Stimulated activated naive B cell treated with anti-CD40 and anti-IgM and Interleukin-4, amounts not matched to agents 10 μg/mL and 1 μg/mL and 100 μg/mL, for 72 hours (primary cell): ENCODE data around the gene GYPB.
"Not testable (repeated sequence)": the region's sequence is repeated elsewhere in the genome, so short reads cannot be mapped to it uniquely, and the experiment has no call there.

ENCODE experiments used
- ATAC-seq, 2 donors: fragments of 150-1000 bp; cut with Tn5 transposase; replicated peaks; 2 replicates each; pipeline ENCODE4 v1.10.0; 2021; ENCODE audit warnings: moderate library complexity in 1 of 2
- DNase-seq: peaks from one replicate; pipeline ENCODE4 v3.0.0; 2021
- H3K27ac Mint-ChIP-seq: one replicate; pipeline ENCODE4 v1.8.0; 2022; ENCODE audit warnings: mild to moderate bottlenecking, mixed read lengths
- H3K27me3 Mint-ChIP-seq, 2 donors: one replicate each; pipeline ENCODE4 v1.8.0; 2022; ENCODE audit warnings: mixed read lengths in 2 of 2
- H3K36me3 Mint-ChIP-seq, 2 donors: one replicate each; pipeline ENCODE4 v1.8.0; 2022; ENCODE audit warnings: mixed read lengths in 2 of 2, mild to moderate bottlenecking in 1 of 2
- H3K4me1 Mint-ChIP-seq, 2 donors: one replicate each; pipeline ENCODE4 v1.8.0; 2022; ENCODE audit warnings: mixed read lengths in 2 of 2, mild to moderate bottlenecking in 1 of 2
- H3K4me3 Mint-ChIP-seq, 2 donors: one replicate each; pipeline ENCODE4 v1.8.0; 2022; ENCODE audit warnings: mild to moderate bottlenecking in 2 of 2, mixed read lengths in 2 of 2, moderate library complexity in 1 of 2
- H3K9me3 Mint-ChIP-seq, 2 donors: one replicate each; pipeline ENCODE4 v1.8.0; 2022; ENCODE audit warnings: mixed read lengths in 2 of 2, mild to moderate bottlenecking in 1 of 2

GYPB gene

GRCh38 chr4:144024399-144025053 is 5.3 kb upstream of the GYPB start:
- H3K4me3 Mint-ChIP-seq, H3K4me1 Mint-ChIP-seq, H3K27me3 Mint-ChIP-seq, H3K27ac Mint-ChIP-seq, H3K9me3 Mint-ChIP-seq, H3K36me3 Mint-ChIP-seq, DNase-seq, ATAC-seq: not testable (repeated sequence)

DNA sequence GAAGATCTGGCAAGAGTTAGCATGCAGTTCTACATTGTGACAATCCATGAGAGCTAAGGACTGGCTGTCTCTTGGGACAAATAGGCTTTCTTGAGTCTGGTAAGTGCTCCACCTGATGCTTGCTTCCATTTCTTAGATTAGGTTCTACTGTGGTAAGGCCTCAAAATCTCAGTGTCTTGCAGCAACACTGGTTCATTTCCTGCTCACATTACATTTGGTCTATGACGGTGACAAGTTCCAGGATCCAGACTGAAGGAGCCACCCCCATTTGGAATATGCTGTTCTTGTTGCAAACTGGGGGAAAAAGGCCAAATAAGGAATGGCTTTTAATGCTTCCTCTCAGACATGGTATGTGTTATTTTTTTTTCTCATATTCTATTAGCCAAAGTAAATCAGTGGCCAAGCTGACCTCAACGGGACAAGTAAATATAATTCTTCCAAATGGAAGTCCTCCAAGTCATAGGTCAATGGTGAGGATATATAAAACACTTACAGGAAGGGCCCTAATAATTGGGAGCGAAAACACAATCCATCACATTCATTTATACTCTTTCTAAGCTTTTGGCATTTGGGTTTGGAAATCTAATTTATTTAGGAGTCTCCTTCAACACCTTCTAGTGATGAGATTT is 3.7 kb upstream of the GYPB start:
- not testable (repeated sequence) for H3K36me3 Mint-ChIP-seq, H3K9me3 Mint-ChIP-seq

GRCh38 chr4:144021336-144021990 is 2.3 kb upstream of the GYPB start:
- not testable (repeated sequence) for H3K27ac Mint-ChIP-seq, H3K4me1 Mint-ChIP-seq, H3K36me3 Mint-ChIP-seq, H3K27me3 Mint-ChIP-seq, H3K4me3 Mint-ChIP-seq, DNase-seq, H3K9me3 Mint-ChIP-seq
- ATAC-seq = peak; percentile 82 to 83

More for the DNA sequence above, 3.7 kb upstream of the GYPB start:
- not testable (repeated sequence) for H3K4me1 Mint-ChIP-seq, H3K27ac Mint-ChIP-seq, H3K4me3 Mint-ChIP-seq, ATAC-seq, H3K27me3 Mint-ChIP-seq, DNase-seq

- DNase-seq, ATAC-seq, H3K36me3 Mint-ChIP-seq, H3K27ac Mint-ChIP-seq, H3K9me3 Mint-ChIP-seq, H3K27me3 Mint-ChIP-seq, H3K4me3 Mint-ChIP-seq, H3K4me1 Mint-ChIP-seq: not testable (repeated sequence)
Measured at GRCh38 chr4:144018223-144019000, 768 bp downstream of the GYPB start.

DNA sequence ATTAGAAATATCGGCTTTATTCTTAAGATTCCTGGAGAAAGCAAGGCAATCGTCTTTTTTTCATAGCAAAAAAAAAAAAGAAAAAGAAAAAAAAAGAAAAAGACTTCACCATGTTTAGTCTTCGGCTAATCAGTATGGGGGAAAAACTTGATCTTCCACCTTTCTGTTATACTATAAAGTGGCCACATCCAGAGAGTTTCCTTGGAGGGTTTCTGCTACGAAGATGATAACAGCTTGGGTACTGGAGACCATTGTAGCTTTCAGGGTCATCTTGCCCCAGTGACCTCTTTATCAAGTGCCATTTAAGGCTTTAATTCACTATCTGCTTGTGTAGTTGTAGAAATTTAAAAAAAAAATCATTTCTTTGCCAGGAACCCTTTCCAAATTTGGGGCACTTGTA is 1.9 kb downstream of the GYPB start:
- not testable (repeated sequence) for H3K36me3 Mint-ChIP-seq, ATAC-seq, H3K9me3 Mint-ChIP-seq, H3K4me3 Mint-ChIP-seq, H3K4me1 Mint-ChIP-seq, H3K27me3 Mint-ChIP-seq, H3K27ac Mint-ChIP-seq, DNase-seq

DNA sequence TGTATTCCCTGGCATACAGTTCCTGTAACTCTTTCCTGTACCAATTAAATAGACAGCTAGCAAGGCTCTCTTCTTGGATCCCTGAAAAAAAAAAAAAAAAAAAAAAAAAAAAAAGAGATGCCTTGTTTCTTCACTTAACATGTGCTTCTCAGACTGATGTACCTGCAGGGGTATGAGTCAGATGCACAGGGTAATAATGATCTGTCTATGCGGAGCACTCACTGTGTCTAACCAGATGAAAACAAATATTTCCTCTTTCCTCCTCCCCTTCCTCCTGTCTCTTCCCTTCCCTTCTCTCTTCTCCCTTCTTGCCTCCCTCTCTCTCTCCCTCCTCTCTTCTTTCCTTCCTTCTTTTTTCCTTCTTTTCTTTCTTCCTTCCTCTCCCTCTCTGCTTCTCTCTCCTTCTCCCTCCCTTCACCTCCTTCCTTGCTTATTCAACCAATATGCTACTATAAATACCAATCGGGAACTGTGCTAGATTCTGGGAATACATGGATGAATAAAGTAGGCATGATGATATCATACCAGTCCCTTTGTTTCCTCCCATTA is 3.0 kb downstream of the GYPB start:
- not testable (repeated sequence) for H3K27me3 Mint-ChIP-seq, H3K36me3 Mint-ChIP-seq, H3K4me3 Mint-ChIP-seq, DNase-seq, ATAC-seq, H3K27ac Mint-ChIP-seq, H3K9me3 Mint-ChIP-seq, H3K4me1 Mint-ChIP-seq

DNA sequence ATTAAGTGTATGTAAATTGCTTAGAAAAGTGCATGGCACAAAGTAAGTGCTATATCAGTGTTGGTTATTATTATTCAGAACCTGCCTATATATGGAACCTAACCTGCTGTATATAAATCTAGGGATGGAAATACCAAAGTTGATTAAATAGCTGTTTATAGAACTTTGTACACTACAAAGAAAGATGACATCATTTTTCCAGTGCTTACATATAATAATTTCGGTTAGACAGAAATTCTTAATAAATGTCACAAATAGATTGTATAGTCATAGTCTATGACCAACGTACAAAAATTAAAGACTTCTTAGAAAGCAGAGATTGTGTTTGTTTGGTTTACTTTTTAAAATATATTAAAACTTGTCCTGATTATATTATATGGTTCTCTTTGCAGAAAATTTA is 4.4 kb downstream of the GYPB start:
- Mint-ChIP-seq H3K36me3 (no peaks in the 10 kb centered on the region), H3K27ac (no peak overlapping the region), H3K4me3 (no peak overlapping the region), H3K4me1 (no peaks in the 10 kb centered on the region), H3K9me3 (peaks cover 0 to 2% of the 10 kb centered on the region in 2 donors), H3K27me3 (peaks cover 5% of the 10 kb centered on the region in 2 donors)
- DNase-seq = no peak
- no peak for ATAC-seq

DNA sequence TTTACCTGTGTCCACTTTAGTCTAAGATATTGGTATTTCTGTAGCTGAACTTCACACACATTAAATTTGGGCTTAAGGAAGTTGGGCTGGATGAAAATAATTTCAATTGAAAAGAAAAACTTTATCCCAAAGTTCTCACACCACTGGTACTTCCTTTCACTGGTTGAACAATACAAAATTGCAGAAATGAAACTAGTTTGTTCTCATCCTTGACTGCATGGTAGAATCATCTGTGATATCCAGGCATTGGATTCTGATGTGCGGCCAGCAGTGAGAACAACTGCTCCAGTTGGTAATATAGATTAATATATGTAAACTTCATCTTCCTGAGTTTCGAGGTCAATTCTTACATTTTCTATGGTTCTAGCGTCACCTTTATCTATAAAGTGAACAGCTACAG is 10.6 kb downstream of the GYPB start:
- H3K27me3 Mint-ChIP-seq, H3K4me3 Mint-ChIP-seq, H3K4me1 Mint-ChIP-seq, H3K9me3 Mint-ChIP-seq, H3K36me3 Mint-ChIP-seq, DNase-seq, H3K27ac Mint-ChIP-seq: not testable (repeated sequence)
- peak; percentile 39 to 46 for ATAC-seq

- not testable (repeated sequence) for H3K4me1 Mint-ChIP-seq, H3K4me3 Mint-ChIP-seq, H3K27ac Mint-ChIP-seq, H3K9me3 Mint-ChIP-seq, H3K36me3 Mint-ChIP-seq, DNase-seq, ATAC-seq, H3K27me3 Mint-ChIP-seq
Measured at GRCh38 chr4:144007960-144008359, 11.2 kb downstream of the GYPB start.

- H3K27ac Mint-ChIP-seq, H3K27me3 Mint-ChIP-seq, H3K36me3 Mint-ChIP-seq, H3K9me3 Mint-ChIP-seq, DNase-seq, H3K4me3 Mint-ChIP-seq, H3K4me1 Mint-ChIP-seq, ATAC-seq: not testable (repeated sequence)
Measured at GRCh38 chr4:144006200-144006803, 12.9 kb downstream of the GYPB start.

DNA sequence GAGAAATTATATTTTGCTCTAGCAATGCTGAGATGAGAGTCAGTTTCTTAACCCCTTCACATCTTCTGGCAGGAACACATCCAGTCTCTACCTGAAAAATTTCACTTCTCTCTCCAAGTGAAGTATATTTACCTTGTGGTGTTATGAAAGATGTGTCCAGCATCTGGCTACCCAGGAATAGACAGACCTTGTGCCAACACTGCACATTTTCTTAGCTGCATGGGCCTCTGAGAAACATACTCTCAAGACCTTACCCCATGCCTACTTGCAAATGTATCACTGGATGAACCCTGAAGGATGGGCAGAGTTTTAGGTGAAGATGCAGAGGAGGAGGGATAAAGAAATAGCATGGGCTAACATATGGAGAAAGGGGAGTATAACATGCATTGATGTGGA is 13.6 kb downstream of the GYPB start:
- not testable (repeated sequence) for H3K36me3 Mint-ChIP-seq, DNase-seq, H3K9me3 Mint-ChIP-seq

GRCh38 chr4:144004868-144005557 is 14.2 kb downstream of the GYPB start:
- not testable (repeated sequence) for DNase-seq, H3K27me3 Mint-ChIP-seq, H3K27ac Mint-ChIP-seq

More for the DNA sequence above, 13.6 kb downstream of the GYPB start:
- not testable (repeated sequence) for H3K4me3 Mint-ChIP-seq, H3K27ac Mint-ChIP-seq, H3K27me3 Mint-ChIP-seq, ATAC-seq, H3K4me1 Mint-ChIP-seq

DNA sequence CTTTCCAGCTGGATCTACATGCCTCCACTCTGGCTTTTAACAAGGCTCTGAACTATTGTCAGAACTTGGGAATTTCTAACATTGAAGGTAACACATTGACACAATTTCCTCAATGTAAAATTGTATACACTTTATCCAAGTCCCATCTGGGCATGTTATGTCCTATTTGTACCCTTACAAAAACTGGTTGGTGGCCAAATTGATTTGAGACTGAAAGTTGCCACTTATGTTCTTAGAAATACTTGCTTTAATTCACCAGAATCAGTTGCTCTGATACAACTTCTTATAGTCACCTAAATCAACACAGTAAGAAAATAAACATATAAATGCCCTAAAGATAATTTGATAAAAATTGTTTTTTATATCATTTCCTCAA is 15.3 kb downstream of the GYPB start:
- H3K4me1 Mint-ChIP-seq, H3K36me3 Mint-ChIP-seq, H3K9me3 Mint-ChIP-seq, H3K27me3 Mint-ChIP-seq, H3K27ac Mint-ChIP-seq, ATAC-seq, H3K4me3 Mint-ChIP-seq, DNase-seq: not testable (repeated sequence)

More at GRCh38 chr4:144004868-144005557, 14.2 kb downstream of the GYPB start:
- H3K9me3 Mint-ChIP-seq, ATAC-seq, H3K4me3 Mint-ChIP-seq, H3K4me1 Mint-ChIP-seq, H3K36me3 Mint-ChIP-seq: not testable (repeated sequence)
